Effector memory CD4-positive, alpha-beta T cell (primary cell): ENCODE data around the gene PCDHGA12.
"Not testable (repeated sequence)": the region's sequence is repeated elsewhere in the genome, so short reads cannot be mapped to it uniquely, and the experiment has no call there.

Experiments
- DNase-seq, 3 donors: peaks; one replicate each; pipeline ENCODE4 v3.0.0-alpha.2; 2020
- H3K27ac ChIP-seq: 2 replicates; pipeline ENCODE4 v1.7.0; 2013; ENCODE audit warnings: mild to moderate bottlenecking, low read length, moderate library complexity; ENCODE audit not compliant: insufficient read depth, poor library complexity, severe bottlenecking
- H3K27me3 ChIP-seq: replicated peaks from 2 replicates; pipeline ENCODE4 v1.7.0; 2013; ENCODE audit warnings: mild to moderate bottlenecking, low read length; ENCODE audit not compliant: insufficient read depth, control insufficient read depth, poor library complexity, severe bottlenecking
- H3K36me3 ChIP-seq: 2 replicates; pipeline ENCODE4 v1.7.0; 2013; ENCODE audit warnings: mild to moderate bottlenecking, low read length, moderate library complexity; ENCODE audit not compliant: control insufficient read depth, insufficient read depth
- H3K4me1 ChIP-seq: 2 replicates; pipeline ENCODE4 v1.7.0; 2013; ENCODE audit warnings: low read length, mild to moderate bottlenecking; ENCODE audit not compliant: control insufficient read depth, insufficient read depth, poor library complexity, severe bottlenecking
- H3K4me3 ChIP-seq: 2 replicates; pipeline ENCODE4 v1.7.0; 2013; ENCODE audit warnings: low read length, low read depth, mild to moderate bottlenecking; ENCODE audit not compliant: insufficient read depth, poor library complexity, severe bottlenecking
- H3K9me3 ChIP-seq: 2 replicates; pipeline ENCODE4 v1.7.0; 2013; ENCODE audit warnings: mild to moderate bottlenecking, low read length, moderate library complexity; ENCODE audit not compliant: control insufficient read depth

The PCDHGA12 gene

DNA sequence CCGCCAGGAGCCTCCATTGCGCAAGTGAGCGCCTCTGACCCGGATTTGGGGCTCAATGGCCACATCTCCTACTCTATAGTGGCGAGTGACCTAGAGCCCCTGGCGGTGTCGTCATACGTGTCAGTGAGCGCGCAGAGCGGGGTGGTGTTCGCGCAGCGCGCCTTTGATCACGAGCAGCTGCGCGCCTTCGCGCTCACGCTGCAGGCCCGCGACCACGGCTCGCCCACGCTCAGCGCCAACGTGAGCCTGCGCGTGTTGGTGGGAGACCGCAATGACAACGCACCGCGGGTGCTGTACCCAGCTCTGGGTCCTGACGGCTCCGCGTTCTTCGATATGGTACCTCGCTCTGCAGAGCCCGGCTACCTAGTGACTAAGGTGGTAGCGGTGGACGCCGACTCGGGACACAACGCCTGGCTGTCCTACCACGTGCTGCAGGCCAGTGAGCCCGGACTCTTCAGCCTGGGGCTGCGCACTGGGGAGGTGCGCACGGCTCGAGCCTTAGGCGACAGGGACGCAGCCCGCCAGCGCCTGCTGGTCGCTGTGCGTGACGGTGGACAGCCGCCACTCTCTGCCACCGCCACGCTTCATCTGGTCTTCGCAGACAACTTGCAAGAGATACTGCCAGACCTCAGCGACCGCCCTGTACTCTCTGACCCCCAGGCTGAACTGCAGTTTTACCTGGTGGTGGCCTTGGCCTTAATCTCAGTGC, 20.6 kb upstream of the PCDHGA12 start:
- H3K27ac ChIP-seq, result no peak overlapping the region
- peaks cover 4% of the 10 kb centered on the region for H3K4me1 ChIP-seq
- peaks cover 45% of the 10 kb centered on the region for H3K27me3 ChIP-seq
- H3K9me3 ChIP-seq, result peaks cover 3% of the 10 kb centered on the region
- H3K36me3 ChIP-seq, result no peaks in the 10 kb centered on the region
- no peak overlapping the region for H3K4me3 ChIP-seq
- no peak for DNase-seq

DNA sequence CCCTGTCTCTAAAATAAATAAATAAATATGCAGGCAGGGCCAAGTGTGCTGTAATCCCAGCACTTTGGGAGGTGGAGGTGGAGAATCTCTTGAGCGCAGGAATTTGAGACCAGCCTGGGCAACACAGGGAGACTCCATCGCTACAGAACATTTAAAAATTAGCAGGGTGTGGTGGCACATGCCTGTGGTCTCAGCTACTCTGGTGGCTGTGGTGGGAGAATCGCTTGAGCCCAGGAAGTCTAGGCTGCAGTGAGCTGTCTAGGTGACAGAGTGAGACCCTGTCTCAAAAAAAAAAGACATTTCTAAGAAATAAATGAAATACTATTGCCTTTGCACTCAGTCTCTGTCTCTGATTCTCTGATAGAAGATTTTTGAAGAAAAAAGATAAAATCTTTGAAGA, 18.7 kb upstream of the PCDHGA12 start:
- Histone ChIP-seq H3K4me1 (peaks cover 7% of the 10 kb centered on the region), H3K9me3 (peaks cover 3% of the 10 kb centered on the region), H3K27me3 (peaks cover 54% of the 10 kb centered on the region), H3K36me3 (no peaks in the 10 kb centered on the region), H3K27ac (no peak overlapping the region), H3K4me3 (no peak overlapping the region)
- DNase-seq, result no peak

DNA sequence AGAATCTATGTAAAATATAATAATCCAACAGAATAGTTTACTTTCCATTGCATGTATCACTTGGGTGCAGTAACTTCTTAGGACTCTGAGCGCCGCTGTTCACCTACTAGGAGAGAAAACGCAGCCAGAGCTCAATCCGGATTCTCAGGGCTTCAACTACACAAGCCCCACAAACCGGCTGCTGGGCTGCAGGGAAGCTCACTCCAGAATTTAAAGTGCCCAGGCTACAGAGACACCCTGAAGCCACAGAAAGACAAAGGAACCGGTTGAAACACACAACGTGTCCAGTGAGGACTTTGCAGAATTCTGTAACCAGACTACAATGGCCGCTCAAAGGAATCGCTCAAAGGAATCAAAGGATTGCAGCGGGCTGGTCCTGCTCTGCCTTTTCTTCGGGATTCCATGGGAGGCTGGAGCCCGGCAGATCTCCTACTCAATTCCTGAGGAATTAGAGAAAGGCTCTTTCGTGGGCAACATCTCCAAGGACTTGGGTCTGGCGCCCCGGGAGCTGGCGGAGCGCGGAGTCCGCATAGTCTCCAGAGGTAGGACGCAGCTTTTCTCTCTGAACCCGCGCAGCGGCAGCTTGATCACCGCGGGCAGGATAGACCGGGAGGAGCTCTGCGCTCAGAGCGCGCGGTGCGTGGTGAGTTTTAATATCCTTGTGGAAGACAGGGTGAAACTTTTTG, 17.3 kb upstream of the PCDHGA12 start, which contains the start of gene PCDHGA10:
Gene PCDHGA10, plus strand, starts transcription at position 134 of the 686 bp plus-strand sequence. Its CDS starts 189 bp downstream, at position 323.
- Histone ChIP-seq H3K4me3 (peak within 1 kb of the TSS; percentile 37), H3K4me1 (peaks cover 7% of the 10 kb centered on the region), H3K36me3 (no peaks in the 10 kb centered on the region), H3K27ac (no peak within 1 kb of the TSS), H3K9me3 (peaks cover 3% of the 10 kb centered on the region), H3K27me3 (peaks cover 54% of the 10 kb centered on the region)
- peak in 2 of 3 donors; percentile 28 to 29 for DNase-seq

DNA sequence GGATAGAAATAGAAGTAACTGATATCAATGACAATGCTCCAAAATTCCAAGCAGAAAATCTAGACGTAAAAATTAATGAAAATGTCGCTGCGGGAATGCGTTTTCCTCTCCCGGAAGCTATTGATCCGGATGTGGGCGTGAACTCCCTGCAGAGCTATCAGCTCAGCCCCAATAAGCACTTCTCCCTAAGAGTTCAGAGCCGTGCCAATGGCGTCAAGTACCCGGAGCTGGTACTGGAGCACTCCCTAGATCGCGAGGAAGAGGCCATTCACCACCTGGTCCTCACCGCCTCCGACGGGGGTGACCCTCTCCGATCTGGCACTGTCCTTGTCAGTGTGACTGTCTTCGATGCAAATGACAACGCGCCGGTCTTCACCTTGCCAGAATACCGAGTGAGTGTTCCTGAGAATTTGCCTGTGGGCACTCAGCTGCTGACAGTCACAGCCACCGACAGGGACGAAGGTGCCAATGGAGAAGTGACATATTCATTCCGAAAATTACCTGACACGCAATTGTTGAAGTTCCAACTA, 16.7 kb upstream of the PCDHGA12 start:
- no peaks in the 10 kb centered on the region for H3K36me3 ChIP-seq
- no peak overlapping the region for H3K27ac ChIP-seq
- H3K4me1 ChIP-seq, result peaks cover 7% of the 10 kb centered on the region
- DNase-seq, result no peak
- H3K27me3 ChIP-seq, result peaks cover 58% of the 10 kb centered on the region
- H3K4me3 ChIP-seq, result peak overlapping the region; percentile 37
- H3K9me3 ChIP-seq, result peaks cover 7% of the 10 kb centered on the region

DNA sequence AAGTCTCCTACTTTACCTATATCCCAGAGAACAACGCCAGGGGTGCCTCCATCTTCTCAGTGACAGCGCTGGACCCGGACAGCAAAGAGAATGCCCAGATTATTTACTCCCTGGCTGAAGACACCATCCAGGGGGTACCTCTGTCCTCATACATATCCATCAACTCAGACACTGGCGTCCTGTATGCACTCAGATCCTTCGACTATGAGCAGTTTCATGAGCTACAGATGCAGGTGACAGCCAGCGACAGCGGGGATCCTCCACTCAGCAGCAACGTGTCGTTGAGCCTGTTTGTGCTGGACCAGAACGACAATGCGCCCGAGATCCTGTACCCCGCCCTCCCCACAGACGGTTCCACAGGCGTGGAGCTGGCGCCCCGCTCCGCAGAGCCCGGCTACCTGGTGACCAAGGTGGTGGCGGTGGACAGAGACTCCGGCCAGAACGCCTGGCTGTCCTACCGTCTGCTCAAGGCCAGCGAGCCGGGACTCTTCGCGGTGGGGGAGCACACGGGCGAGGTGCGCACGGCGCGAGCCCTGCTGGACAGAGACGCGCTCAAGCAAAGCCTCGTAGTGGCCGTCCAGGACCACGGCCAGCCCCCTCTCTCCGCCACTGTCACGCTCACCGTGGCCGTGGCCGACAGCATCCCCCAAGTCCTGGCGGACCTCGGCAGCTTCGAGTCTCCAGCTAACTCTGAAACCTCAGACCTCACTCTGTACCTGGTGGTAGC, 15.6 kb upstream of the PCDHGA12 start:
- not testable (repeated sequence) for H3K4me3 ChIP-seq, H3K4me1 ChIP-seq, H3K36me3 ChIP-seq, H3K9me3 ChIP-seq, H3K27ac ChIP-seq, DNase-seq
- H3K27me3 ChIP-seq, result peaks cover 61% of the 10 kb centered on the region

DNA sequence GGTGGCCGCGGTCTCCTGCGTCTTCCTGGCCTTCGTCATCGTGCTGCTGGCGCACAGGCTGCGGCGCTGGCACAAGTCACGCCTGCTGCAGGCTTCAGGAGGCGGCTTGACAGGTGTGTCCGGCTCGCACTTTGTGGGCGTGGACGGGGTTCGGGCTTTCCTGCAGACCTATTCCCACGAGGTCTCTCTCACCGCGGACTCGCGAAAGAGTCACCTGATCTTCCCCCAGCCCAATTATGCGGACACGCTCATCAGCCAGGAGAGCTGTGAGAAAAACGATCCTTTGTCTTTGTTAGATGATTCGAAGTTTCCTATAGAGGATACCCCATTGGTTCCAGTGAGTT, 15.1 kb upstream of the PCDHGA12 start:
- DNase-seq, H3K4me3 ChIP-seq, H3K4me1 ChIP-seq, H3K27ac ChIP-seq, H3K9me3 ChIP-seq, H3K36me3 ChIP-seq: not testable (repeated sequence)
- peaks cover 63% of the 10 kb centered on the region for H3K27me3 ChIP-seq

DNA sequence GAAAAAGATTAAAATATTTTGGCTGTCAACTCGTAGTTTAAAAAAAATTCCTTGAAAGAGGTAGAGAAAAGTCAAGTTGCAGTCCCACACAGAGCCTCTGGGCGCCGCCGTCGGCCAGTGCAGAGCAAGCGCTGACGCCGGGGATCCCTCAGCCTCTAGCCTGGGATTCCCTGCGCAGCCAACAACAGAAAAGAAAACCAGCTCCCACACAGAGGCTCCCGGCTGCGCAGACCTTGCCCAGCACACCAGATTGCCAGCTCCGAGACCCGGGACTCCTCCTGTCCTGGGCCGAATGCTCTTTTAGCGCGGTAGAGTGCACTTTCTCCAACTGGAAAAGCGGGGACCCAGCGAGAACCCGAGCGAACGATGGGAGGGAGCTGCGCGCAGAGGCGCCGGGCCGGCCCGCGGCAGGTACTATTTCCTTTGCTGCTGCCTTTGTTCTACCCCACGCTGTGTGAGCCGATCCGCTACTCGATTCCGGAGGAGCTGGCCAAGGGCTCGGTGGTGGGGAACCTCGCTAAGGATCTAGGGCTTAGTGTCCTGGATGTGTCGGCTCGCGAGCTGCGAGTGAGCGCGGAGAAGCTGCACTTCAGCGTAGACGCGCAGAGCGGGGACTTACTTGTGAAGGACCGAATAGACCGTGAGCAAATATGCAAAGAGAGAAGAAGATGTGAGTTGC, 12.7 kb upstream of the PCDHGA12 start, which contains the start of gene PCDHGB7:
Gene PCDHGB7, plus strand, starts transcription at position 184 of the 679 bp plus-strand sequence. Its CDS starts 183 bp downstream, at position 367.
- H3K4me1 ChIP-seq, H3K27ac ChIP-seq, H3K4me3 ChIP-seq, H3K36me3 ChIP-seq: not testable (repeated sequence)
- Histone ChIP-seq H3K27me3 (peaks cover 76% of the 10 kb centered on the region), H3K9me3 (peaks cover 17% of the 10 kb centered on the region)
- peak in 1 of 3 donors; percentile 16 for DNase-seq

DNA sequence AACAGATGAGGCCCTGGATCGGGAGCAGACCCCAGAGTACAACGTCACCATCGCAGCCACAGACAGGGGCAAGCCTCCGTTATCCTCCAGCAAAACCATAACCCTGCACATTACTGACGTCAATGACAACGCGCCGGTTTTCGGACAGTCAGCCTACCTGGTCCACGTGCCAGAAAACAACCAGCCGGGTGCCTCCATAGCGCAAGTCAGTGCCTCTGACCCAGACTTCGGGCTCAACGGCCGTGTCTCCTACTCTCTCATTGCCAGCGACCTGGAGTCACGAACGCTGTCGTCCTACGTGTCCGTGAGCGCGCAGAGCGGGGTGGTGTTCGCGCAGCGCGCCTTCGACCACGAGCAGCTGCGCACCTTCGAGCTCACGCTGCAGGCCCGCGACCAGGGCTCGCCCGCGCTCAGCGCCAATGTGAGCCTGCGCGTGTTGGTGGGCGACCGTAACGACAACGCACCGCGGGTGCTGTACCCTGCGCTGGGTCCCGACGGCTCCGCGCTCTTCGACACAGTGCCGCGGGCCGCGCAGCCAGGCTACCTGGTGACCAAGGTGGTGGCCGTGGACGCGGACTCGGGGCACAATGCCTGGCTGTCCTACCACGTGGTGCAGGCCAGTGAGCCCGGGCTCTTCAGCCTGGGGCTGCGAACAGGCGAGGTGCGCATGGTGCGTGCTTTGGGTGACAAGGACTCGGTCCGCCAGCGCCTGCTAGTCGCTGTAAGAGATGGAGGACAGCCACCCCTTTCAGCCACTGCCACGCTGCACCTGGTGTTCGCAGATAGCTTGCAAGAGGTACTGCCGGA, 11.0 kb upstream of the PCDHGA12 start:
- Histone ChIP-seq H3K4me3 (no peak overlapping the region), H3K27me3 (peaks cover 67% of the 10 kb centered on the region), H3K4me1 (peaks cover 3% of the 10 kb centered on the region), H3K36me3 (no peaks in the 10 kb centered on the region), H3K27ac (no peak overlapping the region), H3K9me3 (peaks cover 16% of the 10 kb centered on the region)
- no peak for DNase-seq
